GM12878 (cell line): ENCODE measurements around the gene DDAH1. TPM values are rescaled to one million over a fixed set of nuclear protein-coding genes. Genes with fewer than 3 reads are reported as not detected.

ENCODE experiments used
- ATAC-seq: fragments of 200-7000 bp; cut with Tn5 transposase; 3 replicates; pipeline ENCODE4 v1.9.1; 2020; ENCODE audit warnings: mild to moderate bottlenecking, moderate library complexity
- BruUV-seq: library from RNA; stranded (reverse); fragments of 400-500 nt; replicated peaks from 2 replicates; lab custom pipeline; 2021; lab: Mats Ljungman, UMichigan
- CTCF ChIA-PET: fragments of 300-600 bp; sonication (Branson Sonifier 250); formaldehyde crosslinking; extraction: SDS; loops from one replicate; lab custom pipeline; 2021; ENCODE audit warnings: inconsistent platforms; lab: Yijun Ruan, JAX
- POLR2A ChIA-PET: fragments of 350-600 bp; formaldehyde crosslinking; extraction: SDS; loops from one replicate; lab custom pipeline; 2021; ENCODE audit warnings: inconsistent platforms; lab: Charles Lee
- RAD21 ChIA-PET: fragments of 300-600 bp; sonication (Branson Sonifier 250); formaldehyde crosslinking; loops from one replicate; lab custom pipeline; 2023; ENCODE audit warnings: antibody characterized with exemption; ENCODE audit not compliant: unreplicated experiment; lab: Charles Lee
- SMC1A ChIA-PET: fragments of 300-600 bp; sonication (Branson Sonifier 250); formaldehyde crosslinking; loops from one replicate; lab custom pipeline; 2023; ENCODE audit not compliant: unreplicated experiment, uncharacterized antibody; lab: Charles Lee
- DNase-seq: peaks from one replicate; pipeline ENCODE4 v3.0.0-alpha.2; 2011; ENCODE audit warnings: low read depth, low spot score
- FAIRE-seq: peaks from 3 replicates; lab custom pipeline; 2011; peaks lifted over from hg19 to GRCh38; lab: Jason Lieb, UNC
- H2AFZ ChIP-seq: 2 replicates; pipeline ENCODE4 v1.6.0; 2011; ENCODE audit warnings: low read depth, low read length, control low read depth; ENCODE audit not compliant: control insufficient read depth
- H3K27ac ChIP-seq: 2 replicates; pipeline ENCODE4 v1.5.1; 2011; ENCODE audit warnings: control low read depth; ENCODE audit not compliant: control insufficient read depth, insufficient read depth
- H3K27me3 ChIP-seq, 2 experiments: replicated peaks in 1 of 2; 2 replicates each; pipeline versions ENCODE4 v1.6.0 to v1.6.1; 2011; ENCODE audit warnings: low read length in 1 of 2; ENCODE audit not compliant: control insufficient read depth in 2 of 2, insufficient read depth in 2 of 2
- H3K36me3 ChIP-seq, 2 experiments: 2 replicates each; pipeline ENCODE4 v1.5.1; 2011; ENCODE audit warnings: low read length in 1 of 2; ENCODE audit not compliant: control insufficient read depth in 2 of 2, insufficient read depth in 2 of 2
- H3K4me1 ChIP-seq: 2 replicates; pipeline ENCODE4 v1.6.1; 2011; ENCODE audit warnings: mild to moderate bottlenecking, low read length, moderate library complexity, mixed read lengths; ENCODE audit not compliant: control insufficient read depth, insufficient read depth
- H3K4me2 ChIP-seq: 2 replicates; pipeline ENCODE4 v1.6.0; 2011; ENCODE audit warnings: control low read depth; ENCODE audit not compliant: control insufficient read depth, insufficient read depth
- H3K4me3 ChIP-seq: fragments of 200-600 bp; sonication (generic); 2 replicates; pipeline ENCODE4 v1.5.1; 2016
- H3K79me2 ChIP-seq: 2 replicates; pipeline ENCODE4 v1.6.0; 2011; ENCODE audit warnings: low read length; ENCODE audit not compliant: control insufficient read depth, insufficient read depth
- H3K9ac ChIP-seq: 2 replicates; pipeline ENCODE4 v1.8.0; 2011; ENCODE audit warnings: low read length, control low read depth, mixed read lengths; ENCODE audit not compliant: control insufficient read depth, insufficient read depth
- H3K9me3 ChIP-seq: replicated peaks from 3 replicates; pipeline ENCODE4 v1.5.1; 2011; ENCODE audit warnings: mild to moderate bottlenecking, low read length; ENCODE audit not compliant: control insufficient read depth, insufficient read depth
- H4K20me1 ChIP-seq: 2 replicates; pipeline ENCODE4 v1.6.0; 2011; ENCODE audit not compliant: control insufficient read depth, insufficient read depth
- BCLAF1 ChIP-seq: fragments of 450-650 bp; IDR thresholded peaks from 2 replicates; pipeline ENCODE4 v1.6.1; 2017; ENCODE audit warnings: antibody characterized with exemption, mild to moderate bottlenecking, moderate library complexity
- CREM ChIP-seq: IDR thresholded peaks from 2 replicates; pipeline ENCODE4 v1.6.1; 2014; ENCODE audit warnings: antibody characterized with exemption, low read depth
- ETV6 ChIP-seq, 2 experiments: fragments of 450-650 bp in 1 of 2; IDR thresholded peaks in 1 of 2; conservative IDR thresholded peaks in 1 of 2; 2 replicates each; pipeline ENCODE4 v1.6.1; 2014; ENCODE audit warnings: antibody characterized with exemption in 1 of 2, borderline replicate concordance in 1 of 2, low read depth in 1 of 2, mild to moderate bottlenecking in 1 of 2, moderate library complexity in 1 of 2
- HDGF ChIP-seq: fragments of 450-650 bp; IDR thresholded peaks from 2 replicates; pipeline ENCODE4 v1.6.1; 2016; ENCODE audit warnings: antibody characterized with exemption
- NBN ChIP-seq: fragments of 450-650 bp; IDR thresholded peaks from 2 replicates; pipeline ENCODE4 v1.6.1; 2016
- NFXL1 ChIP-seq: fragments of 450-650 bp; IDR thresholded peaks from 2 replicates; pipeline ENCODE4 v1.6.1; 2017; ENCODE audit warnings: antibody characterized with exemption, mild to moderate bottlenecking, borderline replicate concordance
- NRF1 ChIP-seq: conservative IDR thresholded peaks from 2 replicates; pipeline ENCODE4 v1.6.1; 2011; ENCODE audit warnings: mild to moderate bottlenecking, low read depth, low read length, improper control_type of control experiment
- PAX5 ChIP-seq: IDR thresholded peaks from 2 replicates; pipeline ENCODE4 v1.6.1; 2011; ENCODE audit warnings: low read depth, low read length, borderline replicate concordance
- PKNOX1 ChIP-seq: fragments of 450-650 bp; IDR thresholded peaks from 2 replicates; pipeline ENCODE4 v1.6.1; 2016; ENCODE audit warnings: mild to moderate bottlenecking
- POLR2AphosphoS2 ChIP-seq: IDR thresholded peaks from 2 replicates; pipeline ENCODE4 v1.6.1; 2011; ENCODE audit warnings: low read depth, mild to moderate bottlenecking, low read length, improper control_type of control experiment, moderate library complexity
- POU2F2 ChIP-seq: IDR thresholded peaks from 3 replicates; pipeline ENCODE4 v1.6.1; 2011; ENCODE audit warnings: low read depth, mild to moderate bottlenecking, low read length, borderline replicate concordance
- RAD51 ChIP-seq: fragments of 450-650 bp; IDR thresholded peaks from 2 replicates; pipeline ENCODE4 v1.6.1; 2016; ENCODE audit warnings: moderate library complexity, mild to moderate bottlenecking, inconsistent platforms
- SUPT20H ChIP-seq: IDR thresholded peaks from 2 replicates; pipeline ENCODE4 v1.6.1; 2011; ENCODE audit warnings: low read depth, mild to moderate bottlenecking, low read length, moderate library complexity, borderline replicate concordance; ENCODE audit not compliant: control insufficient read depth
- TARDBP ChIP-seq: IDR thresholded peaks from 2 replicates; pipeline ENCODE4 v1.6.1; 2016; ENCODE audit warnings: borderline replicate concordance
- ZNF207 ChIP-seq: fragments of 450-650 bp; IDR thresholded peaks from 2 replicates; pipeline ENCODE4 v1.6.1; 2014; ENCODE audit warnings: antibody characterized with exemption, mild to moderate bottlenecking, borderline replicate concordance
- ZNF592 ChIP-seq: fragments of 450-650 bp; IDR thresholded peaks from 2 replicates; pipeline ENCODE4 v1.6.1; 2017; ENCODE audit warnings: mild to moderate bottlenecking, moderate library complexity
- WGBS: methylation state at CpG from one replicate; pipeline ENCODE4 v1.1.6; 2016; ENCODE audit warnings: low lambda C conversion rate; ENCODE audit not compliant: insufficient replicate concordance, insufficient coverage; ENCODE audit errors: missing lambda C conversion rate; 5-methylcytosine and 5-hydroxymethylcytosine counted together
- in situ Hi-C: fragments of 300-500 bp; cut with MboI; formaldehyde crosslinking; loops from 9 replicates; pipeline ENCODE4 v1.14.3; 2018; ENCODE audit warnings: mixed read lengths
- intact Hi-C: fragments of 100-400 bp; cut with micrococcal nuclease; formaldehyde crosslinking; loops from one replicate; pipeline ENCODE4 v1.14.2; 2022; ENCODE audit not compliant: unreplicated experiment
- polyA plus RNA-seq, 11 experiments: library from polyadenylated mRNA; depleted of rRNA in 4 of 11; unstranded in 6 of 11; stranded (reverse) in 5 of 11; fragments of >200 nt; fragmentation: Nextera tagmentation in 4 of 11; fragmentation: Illumina TruSeq in 1 of 11; extraction: Ambion mirVana in 4 of 11; extraction: Trizol in 1 of 11; gene quantifications; 1 replicate in 1 of 11; 2 replicates in 10 of 11; pipeline versions ENCODE4 v1.2.1 to v1.2.3, GENCODE V29; 2011 to 2016; ENCODE audit warnings: inconsistent platforms in 2 of 11, missing spikeins in 2 of 11, low read depth in 1 of 11
- total RNA-seq, 4 experiments: library from RNA; depleted of rRNA in 3 of 4; stranded (reverse); fragments of >200 nt in 3 of 4; fragmentation: Illumina TruSeq in 1 of 4; extraction: Trizol in 1 of 4; gene quantifications; 2 replicates each; pipeline versions ENCODE4 v1.2.1 to v1.2.3, GENCODE V29; 2013 to 2021

Gene DDAH1
- total and polyA plus RNA-seq, 10 of the 15 experiments (the other 5 are each of a cell fraction or from before 2014, with no cell fraction given), result 0.07 to 0.88 (median 0.27) TPM; not detected in 6

GRCh38 chr1:85504417-85504816, 39.5 kb upstream of the DDAH1 start:
- ChIA-PET POLR2A (no interaction called here), CTCF (no interaction called here), RAD21 (no interaction called here), SMC1A (no interaction called here)
- no peaks in the 10 kb centered on the region for H3K36me3 ChIP-seq
- H3K4me2 ChIP-seq, result no peak overlapping the region
- 45% methylated on average over 1 of the region's 1 CpG for WGBS
- H3K4me1 ChIP-seq, result no peaks in the 10 kb centered on the region
- H3K27ac ChIP-seq, result no peak overlapping the region
- FAIRE-seq (no peak), ATAC-seq (no peak), DNase-seq (no peak)
- intact Hi-C loops (loop anchor here (5.0 kb wide), 1 partner anchor 192 kb away; no protein-coding TSS in a partner anchor), in situ Hi-C loops (no loop called here)
- BruUV-seq, result no TSS peak
- H3K4me3 ChIP-seq, result no peak overlapping the region
- H3K9ac ChIP-seq, result no peak overlapping the region
- no peaks in the 10 kb centered on the region; a peak in 1 of 4 replicates for H3K27me3 ChIP-seq
- H4K20me1 ChIP-seq, result no peaks in the 10 kb centered on the region
- H2AFZ ChIP-seq, result no peak overlapping the region
- TF ChIP-seq POU2F2 (no peak), RAD51 (no peak), NBN (no peak), ZNF592 (no peak), NFXL1 (no peak), CREM (no peak), BCLAF1 (no peak), PAX5 (no peak), NRF1 (no peak), TARDBP (no peak), ETV6 (conservative IDR thresholded peaks at IDR 0.05 in 1 of 2, IDR thresholded peaks at IDR 0.05 in 1 of 2; ENCODE audit: borderline replicate concordance in 1 of 2, low read depth in 1 of 2) (no peak), PKNOX1 (no peak), ZNF207 (no peak), SUPT20H (no peak), POLR2AphosphoS2 (no peak), HDGF (no peak)
- H3K9me3 ChIP-seq, result no peaks in the 10 kb centered on the region
- H3K79me2 ChIP-seq, result no peaks in the 10 kb centered on the region
